Sigmoid colon (tissue), 4 donors: ENCODE results near the gene ALG3.

ENCODE experiments used
- POLR2A ChIP-seq, 2 donors: fragments of 450-650 bp; IDR thresholded peaks; one replicate each; pipeline ENCODE4 v1.6.1; 2016; ENCODE audit warnings: antibody characterized with exemption in 2 of 2, mild to moderate bottlenecking in 2 of 2, moderate library complexity in 2 of 2
- POLR2AphosphoS5 ChIP-seq, 4 donors: sonication (generic); formaldehyde crosslinking; IDR thresholded peaks; one replicate each; pipeline ENCODE4 v1.6.1; 2017; ENCODE audit warnings: antibody characterized with exemption in 4 of 4

DNA sequence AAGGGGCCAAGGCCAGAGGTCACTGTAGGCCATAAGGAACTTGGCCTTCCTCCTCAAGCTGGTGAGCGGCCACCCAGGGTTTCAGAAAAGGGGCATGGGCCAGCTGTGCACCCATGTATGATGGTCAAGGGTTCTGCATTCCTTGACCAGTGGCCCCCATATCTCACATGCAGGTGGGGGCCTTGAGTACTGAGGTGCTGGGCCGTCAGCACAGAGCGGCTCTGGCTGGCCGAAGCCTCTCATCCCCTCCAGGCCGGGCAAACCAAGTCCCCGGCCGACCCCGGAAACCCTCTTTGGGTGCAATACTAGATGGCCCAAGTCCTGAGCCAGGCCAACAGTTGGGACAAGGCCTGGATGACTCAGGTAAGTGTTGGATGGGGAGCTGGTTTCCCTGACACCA is 9.5 kb downstream of the ALG3 start:
- no peak for TF ChIP-seq POLR2A (IDR thresholded peaks at IDR 0.05)
- no peak for TF ChIP-seq POLR2AphosphoS5 (IDR thresholded peaks at IDR 0.05)
